ENCODE measurements around the gene MTOR. TPM values are rescaled to one million over a fixed set of nuclear protein-coding genes. Genes with fewer than 3 reads are reported as not detected.

Gene MTOR
- total RNA-seq, 1 experiment from 2014 or later, result 48.0 TPM

- DNase-seq (no peak), ATAC-seq (no peak)
- intact Hi-C loops (cut with micrococcal nuclease), result no loop called here
- no peaks in the 10 kb centered on the region for H3K9me2 ChIP-seq (replicated peaks; ENCODE audit: low read length)
- H3K27ac ChIP-seq (ENCODE audit: low read length), result no peak overlapping the region
- no peak overlapping the region for H2AFZ ChIP-seq (ENCODE audit: low read length)
- no peaks in the 10 kb centered on the region for H3K27me3 ChIP-seq (ENCODE audit: low read length)
- BruUV-seq (replicated peaks), result no TSS peak
- H3K36me3 ChIP-seq (ENCODE audit: low read depth, low read length), result peaks cover 5% of the 10 kb centered on the region; the same call in 1 of the 2 replicates
- H4K20me1 ChIP-seq (ENCODE audit: low read length), result no peaks in the 10 kb centered on the region
- peaks cover 34% of the 10 kb centered on the region for H3K4me1 ChIP-seq (ENCODE audit: insufficient read depth, low read length)
- ChIA-PET POLR2A (ENCODE audit: unreplicated experiment) (no interaction called here), CTCF (no interaction called here)
- no peak overlapping the region for H3K9ac ChIP-seq (ENCODE audit: low read length)
- H3K4me3 ChIP-seq (ENCODE audit: low read length), result no peak overlapping the region
- H3K4me2 ChIP-seq (ENCODE audit: low read length), result no peak overlapping the region
- no peaks in the 10 kb centered on the region for H3K9me3 ChIP-seq (ENCODE audit: low read length)
- no peaks in the 10 kb centered on the region for H3K79me2 ChIP-seq (ENCODE audit: low read length)
- TF ChIP-seq EZH2 (IDR thresholded peaks at IDR 0.05; ENCODE audit: low read length, unreplicated experiment) (no peak), EZH2phosphoT487 (IDR thresholded peaks at IDR 0.05; ENCODE audit: borderline replicate concordance, low read length) (no peak)
- TF ChIP-seq, protein P1, sequence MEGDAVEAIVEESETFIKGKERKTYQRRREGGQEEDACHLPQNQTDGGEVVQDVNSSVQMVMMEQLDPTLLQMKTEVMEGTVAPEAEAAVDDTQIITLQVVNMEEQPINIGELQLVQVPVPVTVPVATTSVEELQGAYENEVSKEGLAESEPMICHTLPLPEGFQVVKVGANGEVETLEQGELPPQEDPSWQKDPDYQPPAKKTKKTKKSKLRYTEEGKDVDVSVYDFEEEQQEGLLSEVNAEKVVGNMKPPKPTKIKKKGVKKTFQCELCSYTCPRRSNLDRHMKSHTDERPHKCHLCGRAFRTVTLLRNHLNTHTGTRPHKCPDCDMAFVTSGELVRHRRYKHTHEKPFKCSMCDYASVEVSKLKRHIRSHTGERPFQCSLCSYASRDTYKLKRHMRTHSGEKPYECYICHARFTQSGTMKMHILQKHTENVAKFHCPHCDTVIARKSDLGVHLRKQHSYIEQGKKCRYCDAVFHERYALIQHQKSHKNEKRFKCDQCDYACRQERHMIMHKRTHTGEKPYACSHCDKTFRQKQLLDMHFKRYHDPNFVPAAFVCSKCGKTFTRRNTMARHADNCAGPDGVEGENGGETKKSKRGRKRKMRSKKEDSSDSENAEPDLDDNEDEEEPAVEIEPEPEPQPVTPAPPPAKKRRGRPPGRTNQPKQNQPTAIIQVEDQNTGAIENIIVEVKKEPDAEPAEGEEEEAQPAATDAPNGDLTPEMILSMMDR (conservative IDR thresholded peaks at IDR 0.05; ENCODE audit: low read depth, low read length), result no peak
- no peaks in the 10 kb centered on the region for H3F3A ChIP-seq (ENCODE audit: low read length, unreplicated experiment)
These were observed 86.2 kb downstream of the MTOR start for GRCh38 chr1:11176081-11176706.

DNA sequence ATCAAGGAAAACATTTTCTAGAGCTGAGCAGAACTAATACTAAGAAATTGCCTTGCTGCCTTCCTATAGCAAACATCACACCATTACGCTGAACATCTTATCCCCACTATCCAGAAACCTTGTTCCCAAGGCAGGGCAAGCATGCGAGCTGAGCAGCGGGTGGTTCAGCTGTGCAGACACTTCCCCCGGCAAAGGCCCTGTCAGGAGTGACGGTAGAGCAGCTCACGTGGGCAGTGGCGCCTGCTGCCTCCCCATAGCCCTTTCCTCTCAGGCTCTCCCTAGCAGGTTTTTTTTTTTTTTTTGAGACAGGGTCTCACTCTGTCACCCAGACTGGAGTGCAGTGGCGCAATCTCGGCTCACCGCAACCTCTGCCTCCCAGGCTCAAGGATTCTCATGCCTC lies 86.9 kb downstream of the MTOR start:
- H3K4me3 ChIP-seq (ENCODE audit: low read length), result no peak overlapping the region
- CTCF ChIA-PET, result no interaction called here
- no peaks in the 10 kb centered on the region for H4K20me1 ChIP-seq (ENCODE audit: low read length)
- TF ChIP-seq EZH2phosphoT487 (IDR thresholded peaks at IDR 0.05; ENCODE audit: borderline replicate concordance, low read length) (no peak), EZH2 (IDR thresholded peaks at IDR 0.05; ENCODE audit: low read length, unreplicated experiment) (no peak)
- TF ChIP-seq, protein P1 (conservative IDR thresholded peaks at IDR 0.05; ENCODE audit: low read depth, low read length), result no peak
- DNase-seq (no peak), ATAC-seq (no peak)
- peaks cover 27% of the 10 kb centered on the region for H3K4me1 ChIP-seq (ENCODE audit: insufficient read depth, low read length)
- POLR2A ChIA-PET (ENCODE audit: unreplicated experiment), result no interaction called here
- no peaks in the 10 kb centered on the region for H3K79me2 ChIP-seq (ENCODE audit: low read length)
- peaks cover 5% of the 10 kb centered on the region; the same call in 1 of the 2 replicates for H3K36me3 ChIP-seq (ENCODE audit: low read depth, low read length)
- no peaks in the 10 kb centered on the region for H3F3A ChIP-seq (ENCODE audit: low read length, unreplicated experiment)
- intact Hi-C loops (cut with micrococcal nuclease), result no loop called here
- no TSS peak for BruUV-seq (replicated peaks)
- H3K27ac ChIP-seq (ENCODE audit: low read length), result no peak overlapping the region
- H3K9me2 ChIP-seq (replicated peaks; ENCODE audit: low read length), result no peaks in the 10 kb centered on the region
- no peak overlapping the region for H2AFZ ChIP-seq (ENCODE audit: low read length)
- no peaks in the 10 kb centered on the region for H3K27me3 ChIP-seq (ENCODE audit: low read length)
- H3K9ac ChIP-seq (ENCODE audit: low read length), result no peak overlapping the region
- H3K9me3 ChIP-seq (ENCODE audit: low read length), result no peaks in the 10 kb centered on the region
- no peak overlapping the region for H3K4me2 ChIP-seq (ENCODE audit: low read length)

DNA sequence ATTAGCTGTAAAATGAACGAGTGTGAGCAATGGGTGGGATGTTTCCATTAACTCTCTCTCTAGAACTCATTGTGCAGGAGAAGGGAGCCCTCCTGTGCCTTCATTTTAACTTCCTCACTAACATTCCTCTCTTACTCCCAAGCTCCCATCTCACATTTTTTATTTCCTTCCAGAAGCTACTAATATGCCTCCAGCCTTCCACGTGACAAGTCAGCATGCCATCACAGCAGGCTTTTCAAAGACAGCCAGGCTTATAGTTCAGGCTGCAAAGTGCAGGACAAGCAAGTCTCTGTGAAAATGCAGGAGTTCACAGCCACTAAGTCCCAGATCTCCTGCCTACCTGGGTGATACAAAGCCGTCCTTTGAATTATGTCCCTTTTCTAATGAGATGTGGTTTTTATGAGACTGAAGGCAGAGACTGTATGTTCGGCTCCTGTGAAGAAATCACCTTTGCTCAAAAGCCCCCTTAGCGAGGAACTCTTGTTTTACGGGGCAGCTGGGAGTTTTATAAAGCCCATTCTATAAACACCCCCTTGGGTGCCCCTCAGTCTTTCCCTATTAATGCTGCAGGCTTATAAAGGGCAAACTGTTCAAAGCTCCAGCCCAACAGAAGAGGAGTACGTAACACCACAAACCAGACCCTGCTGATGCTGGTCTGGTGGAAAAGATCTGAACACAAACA lies 87.9 kb downstream of the MTOR start:
- Histone ChIP-seq H3K27ac (ENCODE audit: low read length) (no peak overlapping the region), H3K9me3 (ENCODE audit: low read length) (no peaks in the 10 kb centered on the region), H3K9me2 (replicated peaks; ENCODE audit: low read length) (no peaks in the 10 kb centered on the region), H3K9ac (ENCODE audit: low read length) (no peak overlapping the region), H3K4me3 (ENCODE audit: low read length) (no peak overlapping the region), H2AFZ (ENCODE audit: low read length) (no peak overlapping the region), H3K27me3 (ENCODE audit: low read length) (no peaks in the 10 kb centered on the region), H3F3A (ENCODE audit: low read length, unreplicated experiment) (no peaks in the 10 kb centered on the region), H4K20me1 (ENCODE audit: low read length) (no peaks in the 10 kb centered on the region), H3K4me1 (ENCODE audit: insufficient read depth, low read length) (peaks cover 17% of the 10 kb centered on the region), H3K4me2 (ENCODE audit: low read length) (no peak overlapping the region), H3K36me3 (ENCODE audit: low read depth, low read length) (peaks cover 5% of the 10 kb centered on the region; the same call in 1 of the 2 replicates), H3K79me2 (ENCODE audit: low read length) (no peaks in the 10 kb centered on the region)
- ATAC-seq (no peak), DNase-seq (no peak)
- ChIA-PET CTCF (no interaction called here), POLR2A (ENCODE audit: unreplicated experiment) (no interaction called here)
- no TSS peak for BruUV-seq (replicated peaks)
- TF ChIP-seq EZH2 (IDR thresholded peaks at IDR 0.05; ENCODE audit: low read length, unreplicated experiment), result no peak
- TF ChIP-seq EZH2phosphoT487 (IDR thresholded peaks at IDR 0.05; ENCODE audit: borderline replicate concordance, low read length), result no peak
- TF ChIP-seq, protein P1 (conservative IDR thresholded peaks at IDR 0.05; ENCODE audit: low read depth, low read length), result no peak
- intact Hi-C loops (cut with micrococcal nuclease), result no loop called here
